H1 (cell line): ENCODE results near the gene USP54. TPM values are rescaled to one million over a fixed set of nuclear protein-coding genes. Genes with fewer than 3 reads are reported as not detected.

Experiments
- FOSL1 ChIP-seq: IDR thresholded peaks from 2 replicates; pipeline ENCODE4 v1.6.1; 2011; ENCODE audit warnings: mild to moderate bottlenecking, low read depth, low read length, moderate library complexity; ENCODE audit not compliant: insufficient read depth
- GTF2F1 ChIP-seq: IDR thresholded peaks from 2 replicates; pipeline ENCODE4 v1.6.1; 2012; ENCODE audit warnings: low read depth, low read length, improper control_type of control experiment, borderline replicate concordance
- KDM1A ChIP-seq: fragments of 200-600, 300-600 bp; sonication (generic); IDR thresholded peaks from 2 replicates; pipeline ENCODE4 v1.7.1; 2016; ENCODE audit warnings: mild to moderate bottlenecking, low read length, borderline replicate concordance
- POLR2A ChIP-seq, 2 experiments: IDR thresholded peaks; 1 replicate in 1 of 2; 2 replicates in 1 of 2; pipeline ENCODE4 v1.6.1; 2011; ENCODE audit warnings: low read depth in 2 of 2, low read length in 2 of 2, mild to moderate bottlenecking in 2 of 2; ENCODE audit errors: control extremely low read depth in 1 of 2
- POLR2AphosphoS5 ChIP-seq: IDR thresholded peaks from 2 replicates; pipeline ENCODE4 v1.6.1; 2011; ENCODE audit warnings: low read depth, low read length
- SIRT6 ChIP-seq: IDR thresholded peaks from one replicate; pipeline ENCODE4 v1.7.1; 2012; ENCODE audit warnings: low read length, inconsistent platforms
- SP4 ChIP-seq: IDR thresholded peaks from 2 replicates; pipeline ENCODE4 v1.6.1; 2012; ENCODE audit warnings: low read length, inconsistent platforms
- TCF12 ChIP-seq: IDR thresholded peaks from 2 replicates; pipeline ENCODE4 v1.6.1; 2011; ENCODE audit warnings: low read depth, mild to moderate bottlenecking, low read length
- polyA plus RNA-seq, 7 experiments: library from polyadenylated mRNA; depleted of rRNA in 3 of 7; stranded (reverse) in 5 of 7; unstranded in 2 of 7; fragments of >200 nt in 5 of 7; fragments of 200-250 nt in 2 of 7; gene quantifications; 1 replicate in 5 of 7; 2 replicates in 1 of 7; 4 replicates in 1 of 7; pipeline versions ENCODE4 v1.2.1 to v1.2.3, GENCODE V29; 2011 to 2013; ENCODE audit warnings: missing spikeins in 2 of 7, mixed read lengths in 2 of 7
- total RNA-seq: library from RNA; stranded (reverse); fragmentation: NEBNext Ultra II Directional; extraction: Animal tissue kit (Norgen Biotek cat#: 25700); gene quantifications from 2 replicates; pipeline ENCODE4 v1.2.1, GENCODE V29; 2021
- TF ChIP-seq, protein P1 (sequence below): fragments of 300-600 bp; sonication (generic); IDR thresholded peaks from 2 replicates; pipeline ENCODE4 v1.7.1; 2012; ENCODE audit warnings: low read length, moderate library complexity, mild to moderate bottlenecking, inconsistent platforms; ENCODE audit not compliant: insufficient replicate concordance
- TF ChIP-seq, protein P2 (sequence below): IDR thresholded peaks from 2 replicates; pipeline ENCODE4 v1.6.1; 2011; ENCODE audit warnings: low read length, improper control_type of control experiment

The USP54 gene
- total and polyA plus RNA-seq, 2 of the 8 experiments (the other 6 are each of a cell fraction or from before 2014, with no cell fraction given) = 46.2 to 65.6 TPM

DNA sequence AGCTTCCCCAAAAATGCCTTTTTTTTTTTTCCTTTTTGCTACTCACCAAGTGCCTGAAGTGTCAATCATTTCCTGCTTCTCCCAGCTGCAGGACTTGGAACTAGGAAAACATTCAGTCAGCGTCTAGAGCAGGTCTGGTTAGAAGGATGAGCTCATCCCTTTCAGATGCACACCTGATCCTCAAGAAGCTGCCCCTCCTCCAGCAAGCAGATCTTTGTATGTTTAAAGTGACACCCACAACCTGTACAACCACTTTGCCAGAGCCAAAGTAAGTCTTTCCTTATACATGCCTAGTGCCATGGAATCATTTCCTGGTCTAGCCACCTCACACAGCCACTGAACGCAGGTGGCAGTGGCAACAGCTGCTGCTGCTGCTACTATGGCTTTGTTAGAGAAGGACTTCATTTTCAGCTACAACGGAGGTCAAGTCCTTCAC lies 10.4 kb upstream of the USP54 start (continued):
- TF ChIP-seq, protein P1, sequence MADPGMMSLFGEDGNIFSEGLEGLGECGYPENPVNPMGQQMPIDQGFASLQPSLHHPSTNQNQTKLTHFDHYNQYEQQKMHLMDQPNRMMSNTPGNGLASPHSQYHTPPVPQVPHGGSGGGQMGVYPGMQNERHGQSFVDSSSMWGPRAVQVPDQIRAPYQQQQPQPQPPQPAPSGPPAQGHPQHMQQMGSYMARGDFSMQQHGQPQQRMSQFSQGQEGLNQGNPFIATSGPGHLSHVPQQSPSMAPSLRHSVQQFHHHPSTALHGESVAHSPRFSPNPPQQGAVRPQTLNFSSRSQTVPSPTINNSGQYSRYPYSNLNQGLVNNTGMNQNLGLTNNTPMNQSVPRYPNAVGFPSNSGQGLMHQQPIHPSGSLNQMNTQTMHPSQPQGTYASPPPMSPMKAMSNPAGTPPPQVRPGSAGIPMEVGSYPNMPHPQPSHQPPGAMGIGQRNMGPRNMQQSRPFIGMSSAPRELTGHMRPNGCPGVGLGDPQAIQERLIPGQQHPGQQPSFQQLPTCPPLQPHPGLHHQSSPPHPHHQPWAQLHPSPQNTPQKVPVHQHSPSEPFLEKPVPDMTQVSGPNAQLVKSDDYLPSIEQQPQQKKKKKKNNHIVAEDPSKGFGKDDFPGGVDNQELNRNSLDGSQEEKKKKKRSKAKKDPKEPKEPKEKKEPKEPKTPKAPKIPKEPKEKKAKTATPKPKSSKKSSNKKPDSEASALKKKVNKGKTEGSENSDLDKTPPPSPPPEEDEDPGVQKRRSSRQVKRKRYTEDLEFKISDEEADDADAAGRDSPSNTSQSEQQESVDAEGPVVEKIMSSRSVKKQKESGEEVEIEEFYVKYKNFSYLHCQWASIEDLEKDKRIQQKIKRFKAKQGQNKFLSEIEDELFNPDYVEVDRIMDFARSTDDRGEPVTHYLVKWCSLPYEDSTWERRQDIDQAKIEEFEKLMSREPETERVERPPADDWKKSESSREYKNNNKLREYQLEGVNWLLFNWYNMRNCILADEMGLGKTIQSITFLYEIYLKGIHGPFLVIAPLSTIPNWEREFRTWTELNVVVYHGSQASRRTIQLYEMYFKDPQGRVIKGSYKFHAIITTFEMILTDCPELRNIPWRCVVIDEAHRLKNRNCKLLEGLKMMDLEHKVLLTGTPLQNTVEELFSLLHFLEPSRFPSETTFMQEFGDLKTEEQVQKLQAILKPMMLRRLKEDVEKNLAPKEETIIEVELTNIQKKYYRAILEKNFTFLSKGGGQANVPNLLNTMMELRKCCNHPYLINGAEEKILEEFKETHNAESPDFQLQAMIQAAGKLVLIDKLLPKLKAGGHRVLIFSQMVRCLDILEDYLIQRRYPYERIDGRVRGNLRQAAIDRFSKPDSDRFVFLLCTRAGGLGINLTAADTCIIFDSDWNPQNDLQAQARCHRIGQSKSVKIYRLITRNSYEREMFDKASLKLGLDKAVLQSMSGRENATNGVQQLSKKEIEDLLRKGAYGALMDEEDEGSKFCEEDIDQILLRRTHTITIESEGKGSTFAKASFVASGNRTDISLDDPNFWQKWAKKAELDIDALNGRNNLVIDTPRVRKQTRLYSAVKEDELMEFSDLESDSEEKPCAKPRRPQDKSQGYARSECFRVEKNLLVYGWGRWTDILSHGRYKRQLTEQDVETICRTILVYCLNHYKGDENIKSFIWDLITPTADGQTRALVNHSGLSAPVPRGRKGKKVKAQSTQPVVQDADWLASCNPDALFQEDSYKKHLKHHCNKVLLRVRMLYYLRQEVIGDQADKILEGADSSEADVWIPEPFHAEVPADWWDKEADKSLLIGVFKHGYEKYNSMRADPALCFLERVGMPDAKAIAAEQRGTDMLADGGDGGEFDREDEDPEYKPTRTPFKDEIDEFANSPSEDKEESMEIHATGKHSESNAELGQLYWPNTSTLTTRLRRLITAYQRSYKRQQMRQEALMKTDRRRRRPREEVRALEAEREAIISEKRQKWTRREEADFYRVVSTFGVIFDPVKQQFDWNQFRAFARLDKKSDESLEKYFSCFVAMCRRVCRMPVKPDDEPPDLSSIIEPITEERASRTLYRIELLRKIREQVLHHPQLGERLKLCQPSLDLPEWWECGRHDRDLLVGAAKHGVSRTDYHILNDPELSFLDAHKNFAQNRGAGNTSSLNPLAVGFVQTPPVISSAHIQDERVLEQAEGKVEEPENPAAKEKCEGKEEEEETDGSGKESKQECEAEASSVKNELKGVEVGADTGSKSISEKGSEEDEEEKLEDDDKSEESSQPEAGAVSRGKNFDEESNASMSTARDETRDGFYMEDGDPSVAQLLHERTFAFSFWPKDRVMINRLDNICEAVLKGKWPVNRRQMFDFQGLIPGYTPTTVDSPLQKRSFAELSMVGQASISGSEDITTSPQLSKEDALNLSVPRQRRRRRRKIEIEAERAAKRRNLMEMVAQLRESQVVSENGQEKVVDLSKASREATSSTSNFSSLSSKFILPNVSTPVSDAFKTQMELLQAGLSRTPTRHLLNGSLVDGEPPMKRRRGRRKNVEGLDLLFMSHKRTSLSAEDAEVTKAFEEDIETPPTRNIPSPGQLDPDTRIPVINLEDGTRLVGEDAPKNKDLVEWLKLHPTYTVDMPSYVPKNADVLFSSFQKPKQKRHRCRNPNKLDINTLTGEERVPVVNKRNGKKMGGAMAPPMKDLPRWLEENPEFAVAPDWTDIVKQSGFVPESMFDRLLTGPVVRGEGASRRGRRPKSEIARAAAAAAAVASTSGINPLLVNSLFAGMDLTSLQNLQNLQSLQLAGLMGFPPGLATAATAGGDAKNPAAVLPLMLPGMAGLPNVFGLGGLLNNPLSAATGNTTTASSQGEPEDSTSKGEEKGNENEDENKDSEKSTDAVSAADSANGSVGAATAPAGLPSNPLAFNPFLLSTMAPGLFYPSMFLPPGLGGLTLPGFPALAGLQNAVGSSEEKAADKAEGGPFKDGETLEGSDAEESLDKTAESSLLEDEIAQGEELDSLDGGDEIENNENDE = no peak
- no peak for TF ChIP-seq FOSL1
- no peak for TF ChIP-seq TCF12
- no peak for TF ChIP-seq SP4
- TF ChIP-seq GTF2F1 = no peak
- TF ChIP-seq, protein P2, sequence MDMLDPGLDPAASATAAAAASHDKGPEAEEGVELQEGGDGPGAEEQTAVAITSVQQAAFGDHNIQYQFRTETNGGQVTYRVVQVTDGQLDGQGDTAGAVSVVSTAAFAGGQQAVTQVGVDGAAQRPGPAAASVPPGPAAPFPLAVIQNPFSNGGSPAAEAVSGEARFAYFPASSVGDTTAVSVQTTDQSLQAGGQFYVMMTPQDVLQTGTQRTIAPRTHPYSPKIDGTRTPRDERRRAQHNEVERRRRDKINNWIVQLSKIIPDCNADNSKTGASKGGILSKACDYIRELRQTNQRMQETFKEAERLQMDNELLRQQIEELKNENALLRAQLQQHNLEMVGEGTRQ = no peak
- no peak for TF ChIP-seq SIRT6
- TF ChIP-seq POLR2AphosphoS5 = no peak
- TF ChIP-seq KDM1A = no peak
- no peak for TF ChIP-seq POLR2A (IDR thresholded peaks at IDR 0.05; ENCODE audit: control extremely low read depth in 1 of 2, low read depth in 2 of 2, low read length in 2 of 2)
